Measurements from ENCODE around the gene VOPP1.

Gene VOPP1

GRCh38 chr7:55553024-55553345 lies 19.3 kb downstream of the VOPP1 start:
- no peak for DNase-seq

- DNase-seq, result peak; percentile 29
These were observed 19.8 kb downstream of the VOPP1 start for GRCh38 chr7:55552320-55553023.

GRCh38 chr7:55550841-55551537 lies 21.3 kb downstream of the VOPP1 start:
- no peak for DNase-seq

GRCh38 chr7:55550010-55550663 lies 22.2 kb downstream of the VOPP1 start:
- no peak for DNase-seq

GRCh38 chr7:55549457-55549856 lies 22.8 kb downstream of the VOPP1 start:
- DNase-seq, result no peak

GRCh38 chr7:55548295-55548731 lies 24.0 kb downstream of the VOPP1 start:
- DNase-seq, result no peak

- peak; percentile 57 for DNase-seq
These were observed 25.5 kb downstream of the VOPP1 start for GRCh38 chr7:55546814-55547213.

GRCh38 chr7:55545496-55545895 lies 26.8 kb downstream of the VOPP1 start:
- no peak for DNase-seq

GRCh38 chr7:55540226-55540858 lies 32.0 kb downstream of the VOPP1 start:
- no peak for DNase-seq

- no peak for DNase-seq
These were observed 32.9 kb downstream of the VOPP1 start for GRCh38 chr7:55539380-55539779.

- no peak for DNase-seq
These were observed 33.8 kb downstream of the VOPP1 start for GRCh38 chr7:55538538-55538937.

GRCh38 chr7:55537458-55537990 lies 34.8 kb downstream of the VOPP1 start:
- no peak for DNase-seq

GRCh38 chr7:55536619-55537457 lies 35.5 kb downstream of the VOPP1 start:
- DNase-seq, result no peak

GRCh38 chr7:55535617-55536016 lies 36.7 kb downstream of the VOPP1 start:
- no peak for DNase-seq

- DNase-seq, result no peak
These were observed 37.2 kb downstream of the VOPP1 start for GRCh38 chr7:55534916-55535590.

- DNase-seq, result peak; percentile 70
These were observed 37.9 kb downstream of the VOPP1 start for GRCh38 chr7:55534262-55534915.

GRCh38 chr7:55533729-55534080 lies 38.6 kb downstream of the VOPP1 start:
- DNase-seq, result no peak

GRCh38 chr7:55533050-55533728 lies 39.1 kb downstream of the VOPP1 start:
- DNase-seq, result peak; percentile 75

- no peak for DNase-seq
These were observed 40.0 kb downstream of the VOPP1 start for GRCh38 chr7:55532150-55532917.

- DNase-seq, result peak; percentile 50
These were observed 40.8 kb downstream of the VOPP1 start for GRCh38 chr7:55531536-55531935.
